HepG2 (cell line): ENCODE results near the gene P3H4. TPM values are rescaled to one million over a fixed set of nuclear protein-coding genes. Genes with fewer than 3 reads are reported as not detected.

Experiments
- ATAC-seq: fragments of 200-7000 bp; cut with Tn5 transposase; 3 replicates; pipeline ENCODE4 v1.9.1; 2020; ENCODE audit warnings: mild to moderate bottlenecking, moderate library complexity
- BruUV-seq: library from RNA; stranded (reverse); fragments of 400-500 nt; replicated peaks from 2 replicates; lab custom pipeline; 2021; lab: Mats Ljungman, UMichigan
- CTCF ChIA-PET: fragments of 300-600 bp; formaldehyde crosslinking; extraction: SDS; loops from one replicate; lab custom pipeline; 2021; ENCODE audit warnings: low total read pairs, inconsistent platforms, low intra/inter-chr PET ratio; lab: Yijun Ruan, JAX
- POLR2A ChIA-PET: fragments of 350-600 bp; sonication (Branson Sonifier 250); formaldehyde crosslinking; loops from one replicate; lab custom pipeline; 2020; ENCODE audit warnings: antibody characterized with exemption, inconsistent platforms; lab: Yijun Ruan, JAX
- DNase-seq: peaks from one replicate; pipeline ENCODE4 v3.0.0-alpha.2; 2015; ENCODE audit warnings: low spot score
- FAIRE-seq: peaks from 3 replicates; lab custom pipeline; 2011; peaks lifted over from hg19 to GRCh38; lab: Jason Lieb, UNC
- H2AFZ ChIP-seq: one replicate; pipeline ENCODE4 v1.6.1; 2011; ENCODE audit warnings: low read length, inconsistent platforms
- H3K27ac ChIP-seq: fragments of 300-600 bp; 3 replicates; pipeline ENCODE4 v1.8.0; 2011; ENCODE audit warnings: mixed run types, mild to moderate bottlenecking, mixed read lengths, low read length, inconsistent platforms; ENCODE audit not compliant: insufficient read depth; ENCODE audit errors: extremely low read length
- H3K27me3 ChIP-seq, 2 experiments: fragments of 200-600 bp in 1 of 2; 2 replicates in 1 of 2; 3 replicates in 1 of 2; pipeline versions ENCODE4 v1.6.0 to v1.8.0; 2011; ENCODE audit warnings: low read length in 2 of 2, mild to moderate bottlenecking in 2 of 2, moderate library complexity in 2 of 2, inconsistent platforms in 1 of 2; ENCODE audit not compliant: insufficient read depth in 2 of 2, control insufficient read depth in 1 of 2
- H3K36me3 ChIP-seq, 2 experiments: fragments of 200-600 bp in 1 of 2; replicated peaks in 1 of 2; 2 replicates in 1 of 2; 3 replicates in 1 of 2; pipeline versions ENCODE4 v1.5.1 to v1.8.0; 2011; ENCODE audit warnings: low read length in 2 of 2, inconsistent platforms in 1 of 2; ENCODE audit not compliant: insufficient read depth in 2 of 2, control insufficient read depth in 1 of 2
- H3K4me1 ChIP-seq: 2 replicates; pipeline ENCODE4 v1.5.1; 2012; ENCODE audit warnings: low read length, inconsistent platforms; ENCODE audit not compliant: insufficient read depth
- H3K4me2 ChIP-seq: 2 replicates; pipeline ENCODE4 v1.6.0; 2011; ENCODE audit warnings: low read depth, low read length, inconsistent platforms
- H3K4me3 ChIP-seq, 3 experiments: fragments of 200-600 bp in 1 of 3; sonication (generic), shearing (Covaris generic) in 1 of 3; replicated peaks in 1 of 3; 2 replicates each; pipeline ENCODE4 v1.5.1; 2011 to 2016; ENCODE audit warnings: low read length in 3 of 3, inconsistent platforms in 2 of 3, low read depth in 2 of 3, mild to moderate bottlenecking in 2 of 3, control low read depth in 1 of 3, mixed read lengths in 1 of 3; ENCODE audit not compliant: insufficient read depth in 1 of 3
- H3K79me2 ChIP-seq: one replicate; pipeline ENCODE4 v1.6.1; 2011; ENCODE audit warnings: low read length, inconsistent platforms; ENCODE audit not compliant: insufficient read depth
- H3K9ac ChIP-seq: 2 replicates; pipeline ENCODE4 v1.6.0; 2011; ENCODE audit warnings: mild to moderate bottlenecking, low read depth, low read length, inconsistent platforms; ENCODE audit not compliant: insufficient read depth
- H3K9me3 ChIP-seq: 2 replicates; pipeline ENCODE4 v1.5.1; 2012; ENCODE audit warnings: mild to moderate bottlenecking, low read length
- H4K20me1 ChIP-seq: 2 replicates; pipeline ENCODE4 v1.6.0; 2011; ENCODE audit warnings: inconsistent platforms, mild to moderate bottlenecking, low read length, moderate library complexity; ENCODE audit not compliant: insufficient read depth
- ADNP ChIP-seq: sonication (generic); formaldehyde crosslinking; IDR thresholded peaks from 2 replicates; pipeline ENCODE4 v1.4.0; 2020; ENCODE audit warnings: missing genetic modification reagents
- FOXA3 ChIP-seq: IDR thresholded peaks from 2 replicates; pipeline ENCODE4 v1.6.1; 2016; ENCODE audit warnings: missing genetic modification reagents, missing compliant biosample characterization
- HNRNPH1 ChIP-seq: fragments of 200-400 bp; formaldehyde crosslinking; optimal IDR thresholded peaks from 2 replicates; pipeline ENCODE3; 2017; ENCODE audit warnings: mild to moderate bottlenecking, low read depth, low read length
- ISX ChIP-seq: sonication (generic); formaldehyde crosslinking; conservative IDR thresholded peaks from 2 replicates; pipeline ENCODE4 v1.5.0; 2020; ENCODE audit warnings: missing genetic modification reagents
- KLF11 ChIP-seq: IDR thresholded peaks from 2 replicates; pipeline ENCODE4 v1.6.1; 2016; ENCODE audit warnings: missing compliant biosample characterization
- NR2F6 ChIP-seq, 2 experiments: IDR thresholded peaks; 2 replicates each; pipeline ENCODE4 v1.6.1; 2016; ENCODE audit warnings: antibody characterized with exemption in 1 of 2, mild to moderate bottlenecking in 1 of 2
- RARA ChIP-seq: IDR thresholded peaks from 2 replicates; pipeline ENCODE4 v1.6.1; 2016; ENCODE audit warnings: missing genetic modification reagents, missing compliant biosample characterization
- SP4 ChIP-seq: sonication (generic); formaldehyde crosslinking; IDR thresholded peaks from 2 replicates; pipeline ENCODE4 v1.8.1; 2023; ENCODE audit warnings: mild to moderate bottlenecking, missing genetic modification reagents
- ZBTB7B ChIP-seq: sonication (generic); formaldehyde crosslinking; IDR thresholded peaks from 2 replicates; pipeline ENCODE4 v1.4.0; 2020; ENCODE audit warnings: missing genetic modification reagents
- ZFP1 ChIP-seq: IDR thresholded peaks from 2 replicates; pipeline ENCODE4 v1.6.1; 2016
- ZKSCAN8 ChIP-seq: IDR thresholded peaks from 2 replicates; pipeline ENCODE4 v1.6.1; 2016; ENCODE audit warnings: borderline replicate concordance, missing genetic modification reagents, missing compliant biosample characterization
- ZNF205 ChIP-seq: IDR thresholded peaks from 2 replicates; pipeline ENCODE4 v1.6.1; 2018; ENCODE audit warnings: missing biosample characterization, missing genetic modification reagents
- ZNF562 ChIP-seq: sonication (generic); formaldehyde crosslinking; IDR thresholded peaks from 2 replicates; pipeline ENCODE4 v1.8.0; 2022; ENCODE audit warnings: missing genetic modification reagents, borderline replicate concordance
- ZNF784 ChIP-seq: sonication (generic); formaldehyde crosslinking; IDR thresholded peaks from 2 replicates; pipeline ENCODE4 v1.5.1; 2020; ENCODE audit warnings: missing genetic modification reagents, mild to moderate bottlenecking, borderline replicate concordance
- ZNF816 ChIP-seq: sonication (generic); formaldehyde crosslinking; IDR thresholded peaks from 2 replicates; pipeline ENCODE4 v1.8.0; 2022; ENCODE audit warnings: missing genetic modification reagents, mild to moderate bottlenecking, borderline replicate concordance
- ZSCAN25 ChIP-seq: sonication (generic); formaldehyde crosslinking; IDR thresholded peaks from 2 replicates; pipeline ENCODE4 v1.8.0; 2022; ENCODE audit warnings: mild to moderate bottlenecking, missing genetic modification reagents
- ZSCAN29 ChIP-seq: sonication (generic); formaldehyde crosslinking; conservative IDR thresholded peaks from 2 replicates; pipeline ENCODE4 v1.4.0; 2020; ENCODE audit warnings: mild to moderate bottlenecking, missing genetic modification reagents
- WGBS: methylation state at CpG from one replicate; pipeline ENCODE4 v1.1.6; 2017; ENCODE audit warnings: low lambda C conversion rate; 5-methylcytosine and 5-hydroxymethylcytosine counted together
- in situ Hi-C: cut with HindIII; loops from 2 replicates; pipeline ENCODE4 v1.10.0; 2017; ENCODE audit warnings: low pct_unique_long_range_greater_than_20kb; ENCODE audit not compliant: extremely low pct_ligation_motif_present
- intact Hi-C: fragments of 100-400 bp; cut with micrococcal nuclease; formaldehyde crosslinking; loops from one replicate; pipeline ENCODE4 v1.10.0; 2022; ENCODE audit not compliant: unreplicated experiment
- polyA plus RNA-seq, 8 experiments: library from polyadenylated mRNA; depleted of rRNA in 3 of 8; stranded (reverse) in 7 of 8; unstranded in 1 of 8; fragments of >200 nt; fragmentation: Illumina TruSeq in 4 of 8; extraction: Trizol in 4 of 8; gene quantifications; 2 replicates each; pipeline versions ENCODE4 v1.2.1 to v1.2.3, GENCODE V29; 2011 to 2016; ENCODE audit warnings: low read depth in 4 of 8, missing spikeins in 1 of 8, mixed read lengths in 1 of 8; ENCODE audit not compliant: insufficient read depth in 1 of 8
- total RNA-seq, 5 experiments: library from RNA; depleted of rRNA; stranded (reverse); fragments of >200 nt; fragmentation: Illumina TruSeq; extraction: Trizol; gene quantifications; 2 replicates each; pipeline ENCODE4 v1.2.3, GENCODE V29; 2016; ENCODE audit warnings: low read depth in 1 of 5
- TF ChIP-seq, protein P1 (sequence below): sonication (generic); formaldehyde crosslinking; IDR thresholded peaks from 2 replicates; pipeline ENCODE4 v1.4.0; 2020; ENCODE audit warnings: missing genetic modification reagents
- TF ChIP-seq, protein P2 (sequence below): sonication (generic); formaldehyde crosslinking; IDR thresholded peaks from 2 replicates; pipeline ENCODE4 v1.4.0; 2020; ENCODE audit warnings: mild to moderate bottlenecking, low read depth, missing genetic modification reagents
- TF ChIP-seq, protein P3 (sequence below): sonication (generic); formaldehyde crosslinking; IDR thresholded peaks from 2 replicates; pipeline ENCODE4 v1.8.1; 2023; ENCODE audit warnings: mild to moderate bottlenecking, missing genetic modification reagents

Gene P3H4
- total and polyA plus RNA-seq, 2 of the 13 experiments (the other 11 are each of a cell fraction or from before 2014, with no cell fraction given), result 37.1 to 50.6 TPM

GRCh38 chr17:41773731-41774193, 38.0 kb downstream of the P3H4 start:
- H3K9ac ChIP-seq, result peak overlapping the region; percentile 49
- CTCF ChIA-PET, result interaction anchor here (1.3 kb wide), 1 partner anchor 13 kb away, joined by 3 read pairs; the partner anchor contains the start of gene JUP
- H3K4me3 ChIP-seq, result peak overlapping the region; percentile 36 to 67 (median 38); a peak in 4 of 6 replicates
- intact Hi-C loops (loop anchor here (1.0 kb wide), 1 partner anchor 13 kb away; the partner anchor contains the start of gene JUP), in situ Hi-C loops (no loop called here)
- H3K9me3 ChIP-seq, result no peaks in the 10 kb centered on the region
- peak overlapping the region; percentile 80 for H3K27ac ChIP-seq
- peaks cover 60% of the 10 kb centered on the region for H3K4me1 ChIP-seq
- WGBS, result 39% methylated on average over 7 of the region's 8 CpGs
- no peaks in the 10 kb centered on the region for H3K79me2 ChIP-seq
- H3K27me3 ChIP-seq, result no peaks in the 10 kb centered on the region
- no peaks in the 10 kb centered on the region for H4K20me1 ChIP-seq
- no peak for DNase-seq
- H3K4me2 ChIP-seq, result peak overlapping the region; percentile 84
- peak; percentile 72 for FAIRE-seq
- POLR2A ChIA-PET, result interaction anchor here (0.8 to 3.2 kb wide), 17 partner anchors 8 to 192 kb away, joined by 3 to 62 read pairs (median 5); partner anchors contain the start of genes CNP, EIF1, FKBP10 and JUP
- BruUV-seq, result no TSS peak
- H3K36me3 ChIP-seq, result peaks cover 7 to 26% of the 10 kb centered on the region in 2 experiments; a peak in 4 of 5 replicates
- peak; percentile 37 for ATAC-seq
- no peak overlapping the region for H2AFZ ChIP-seq
- TF ChIP-seq ZBTB7B (CRISPR knock-in tag) (peak; percentile 64), ZNF562 (no peak), RARA (CRISPR knock-in tag) (peak; percentile 19; the same call in 1 of the 2 replicates), ISX (no peak), FOXA3 (CRISPR knock-in tag) (peak; percentile 54; the same call in 1 of the 2 replicates), SP4 (CRISPR knock-in tag) (no peak), ADNP (no peak), ZFP1 (CRISPR knock-in tag) (no peak), ZSCAN25 (CRISPR knock-in tag) (0 out of 2 replicates have a peak, but pooled peaks have one; percentile 19), HNRNPH1 (no peak), ZNF205 (CRISPR knock-in tag) (no peak), NR2F6 (IDR thresholded peaks at IDR 0.05) (no peak), NR2F6 (CRISPR knock-in tag; IDR thresholded peaks at IDR 0.05) (no peak), ZSCAN29 (CRISPR knock-in tag) (0 out of 2 replicates have a peak, but pooled peaks have one; percentile 42), ZNF816 (CRISPR knock-in tag) (no peak), KLF11 (CRISPR knock-in tag) (no peak), ZNF784 (no peak), ZKSCAN8 (CRISPR knock-in tag) (no peak)
- TF ChIP-seq, protein P1, sequence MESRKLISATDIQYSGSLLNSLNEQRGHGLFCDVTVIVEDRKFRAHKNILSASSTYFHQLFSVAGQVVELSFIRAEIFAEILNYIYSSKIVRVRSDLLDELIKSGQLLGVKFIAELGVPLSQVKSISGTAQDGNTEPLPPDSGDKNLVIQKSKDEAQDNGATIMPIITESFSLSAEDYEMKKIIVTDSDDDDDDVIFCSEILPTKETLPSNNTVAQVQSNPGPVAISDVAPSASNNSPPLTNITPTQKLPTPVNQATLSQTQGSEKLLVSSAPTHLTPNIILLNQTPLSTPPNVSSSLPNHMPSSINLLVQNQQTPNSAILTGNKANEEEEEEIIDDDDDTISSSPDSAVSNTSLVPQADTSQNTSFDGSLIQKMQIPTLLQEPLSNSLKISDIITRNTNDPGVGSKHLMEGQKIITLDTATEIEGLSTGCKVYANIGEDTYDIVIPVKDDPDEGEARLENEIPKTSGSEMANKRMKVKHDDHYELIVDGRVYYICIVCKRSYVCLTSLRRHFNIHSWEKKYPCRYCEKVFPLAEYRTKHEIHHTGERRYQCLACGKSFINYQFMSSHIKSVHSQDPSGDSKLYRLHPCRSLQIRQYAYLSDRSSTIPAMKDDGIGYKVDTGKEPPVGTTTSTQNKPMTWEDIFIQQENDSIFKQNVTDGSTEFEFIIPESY (CRISPR knock-in tag), result peak; percentile 72
- TF ChIP-seq, protein P2, sequence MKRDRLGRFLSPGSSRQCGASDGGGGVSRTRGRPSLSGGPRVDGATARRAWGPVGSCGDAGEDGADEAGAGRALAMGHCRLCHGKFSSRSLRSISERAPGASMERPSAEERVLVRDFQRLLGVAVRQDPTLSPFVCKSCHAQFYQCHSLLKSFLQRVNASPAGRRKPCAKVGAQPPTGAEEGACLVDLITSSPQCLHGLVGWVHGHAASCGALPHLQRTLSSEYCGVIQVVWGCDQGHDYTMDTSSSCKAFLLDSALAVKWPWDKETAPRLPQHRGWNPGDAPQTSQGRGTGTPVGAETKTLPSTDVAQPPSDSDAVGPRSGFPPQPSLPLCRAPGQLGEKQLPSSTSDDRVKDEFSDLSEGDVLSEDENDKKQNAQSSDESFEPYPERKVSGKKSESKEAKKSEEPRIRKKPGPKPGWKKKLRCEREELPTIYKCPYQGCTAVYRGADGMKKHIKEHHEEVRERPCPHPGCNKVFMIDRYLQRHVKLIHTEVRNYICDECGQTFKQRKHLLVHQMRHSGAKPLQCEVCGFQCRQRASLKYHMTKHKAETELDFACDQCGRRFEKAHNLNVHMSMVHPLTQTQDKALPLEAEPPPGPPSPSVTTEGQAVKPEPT (CRISPR knock-in tag), result no peak
- TF ChIP-seq, protein P3, sequence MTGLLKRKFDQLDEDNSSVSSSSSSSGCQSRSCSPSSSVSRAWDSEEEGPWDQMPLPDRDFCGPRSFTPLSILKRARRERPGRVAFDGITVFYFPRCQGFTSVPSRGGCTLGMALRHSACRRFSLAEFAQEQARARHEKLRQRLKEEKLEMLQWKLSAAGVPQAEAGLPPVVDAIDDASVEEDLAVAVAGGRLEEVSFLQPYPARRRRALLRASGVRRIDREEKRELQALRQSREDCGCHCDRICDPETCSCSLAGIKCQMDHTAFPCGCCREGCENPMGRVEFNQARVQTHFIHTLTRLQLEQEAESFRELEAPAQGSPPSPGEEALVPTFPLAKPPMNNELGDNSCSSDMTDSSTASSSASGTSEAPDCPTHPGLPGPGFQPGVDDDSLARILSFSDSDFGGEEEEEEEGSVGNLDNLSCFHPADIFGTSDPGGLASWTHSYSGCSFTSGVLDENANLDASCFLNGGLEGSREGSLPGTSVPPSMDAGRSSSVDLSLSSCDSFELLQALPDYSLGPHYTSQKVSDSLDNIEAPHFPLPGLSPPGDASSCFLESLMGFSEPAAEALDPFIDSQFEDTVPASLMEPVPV, result no peak
